Endometrium (tissue), 2 donors: Measurements from ENCODE around the gene IFT43.

Experiments used
- FAIRE-seq: peaks from 2 replicates; lab custom pipeline; 2012; peaks lifted over from hg19 to GRCh38; lab: Jason Lieb, UNC
- donor health status: control.
- donor health status: control.

The IFT43 gene

GRCh38 chr14:76081642-76082041, 96.1 kb downstream of the IFT43 start:
- no peak for FAIRE-seq

- FAIRE-seq = no peak
These were observed 98.5 kb downstream of the IFT43 start for GRCh38 chr14:76083796-76084765.

- FAIRE-seq = no peak
These were observed 99.8 kb downstream of the IFT43 start for GRCh38 chr14:76085358-76085757.

- FAIRE-seq = no peak
These were observed 101.1 kb downstream of the IFT43 start for GRCh38 chr14:76086636-76087035.

- FAIRE-seq = no peak
These were observed 102.8 kb downstream of the IFT43 start for GRCh38 chr14:76088326-76088725.

- FAIRE-seq = no peak
These were observed 103.4 kb downstream of the IFT43 start for GRCh38 chr14:76088771-76089571.

- no peak for FAIRE-seq
These were observed 104.0 kb downstream of the IFT43 start for GRCh38 chr14:76089575-76089974.

- FAIRE-seq = no peak
These were observed 105.2 kb downstream of the IFT43 start for GRCh38 chr14:76090616-76091391.

GRCh38 chr14:76093077-76093476, 107.5 kb downstream of the IFT43 start:
- no peak for FAIRE-seq

- no peak for FAIRE-seq
These were observed 110.7 kb downstream of the IFT43 start for GRCh38 chr14:76096257-76096656.

GRCh38 chr14:76097547-76097946, 112.0 kb downstream of the IFT43 start:
- no peak for FAIRE-seq

- no peak for FAIRE-seq
These were observed 112.5 kb downstream of the IFT43 start for GRCh38 chr14:76098047-76098446.

- FAIRE-seq = no peak
These were observed 113.5 kb downstream of the IFT43 start for GRCh38 chr14:76098916-76099675.

GRCh38 chr14:76100236-76100635, 114.7 kb downstream of the IFT43 start:
- FAIRE-seq = no peak

- FAIRE-seq = no peak
These were observed 116.1 kb downstream of the IFT43 start for GRCh38 chr14:76101391-76102379.

GRCh38 chr14:76104802-76105355, 119.3 kb downstream of the IFT43 start:
- no peak for FAIRE-seq

- FAIRE-seq = no peak
These were observed 120.6 kb downstream of the IFT43 start for GRCh38 chr14:76106188-76106587.

GRCh38 chr14:76109087-76109880, 123.7 kb downstream of the IFT43 start:
- FAIRE-seq = no peak
